Measurements from ENCODE around the gene PARD3.

Gene PARD3

DNA sequence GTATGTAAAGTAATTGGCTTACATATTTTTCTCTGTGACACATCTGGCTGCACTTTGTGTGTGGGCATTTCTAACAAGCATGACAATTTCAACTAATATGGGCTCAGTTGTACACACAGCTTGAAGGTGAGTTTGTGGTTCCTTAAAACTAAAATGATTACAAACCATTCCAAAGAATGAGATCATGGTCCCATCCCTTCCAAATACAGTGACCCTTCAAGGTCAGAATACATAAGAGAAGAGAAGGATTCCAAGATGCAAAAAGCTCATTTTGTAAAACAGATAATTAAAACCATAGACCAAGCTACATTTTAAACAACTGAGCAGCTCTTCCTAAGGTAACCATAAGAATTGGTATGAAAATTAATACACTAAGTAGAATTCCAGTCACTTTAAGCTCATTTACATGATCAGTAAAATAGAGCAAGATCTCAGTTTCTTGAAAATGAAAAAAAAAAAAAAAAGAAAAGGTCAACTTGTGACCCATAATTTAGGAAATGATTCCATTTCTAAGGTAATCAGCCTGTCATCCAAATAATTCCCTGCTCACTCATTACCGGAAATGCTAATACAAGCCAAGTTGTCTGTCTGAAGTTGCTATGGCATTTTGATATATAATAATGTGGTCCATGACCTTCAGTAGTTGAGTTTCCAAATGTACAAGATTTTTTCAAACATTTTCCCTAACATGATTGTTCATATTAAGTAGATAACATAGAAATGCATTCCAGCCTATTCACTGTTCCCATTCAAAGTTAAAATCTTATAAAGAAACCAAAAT, 688.5 kb downstream of the PARD3 start:
- POLR2A ChIA-PET: no interaction called here
- CTCF ChIA-PET: interaction anchor here (1.0 to 2.7 kb wide), 2 partner anchors 9 to 34 kb away, joined by 3 to 10 read pairs; no protein-coding TSS in a partner anchor
- no peak for DNase-seq (ENCODE audit: extremely low spot score)
- TF ChIP-seq, protein P1, sequence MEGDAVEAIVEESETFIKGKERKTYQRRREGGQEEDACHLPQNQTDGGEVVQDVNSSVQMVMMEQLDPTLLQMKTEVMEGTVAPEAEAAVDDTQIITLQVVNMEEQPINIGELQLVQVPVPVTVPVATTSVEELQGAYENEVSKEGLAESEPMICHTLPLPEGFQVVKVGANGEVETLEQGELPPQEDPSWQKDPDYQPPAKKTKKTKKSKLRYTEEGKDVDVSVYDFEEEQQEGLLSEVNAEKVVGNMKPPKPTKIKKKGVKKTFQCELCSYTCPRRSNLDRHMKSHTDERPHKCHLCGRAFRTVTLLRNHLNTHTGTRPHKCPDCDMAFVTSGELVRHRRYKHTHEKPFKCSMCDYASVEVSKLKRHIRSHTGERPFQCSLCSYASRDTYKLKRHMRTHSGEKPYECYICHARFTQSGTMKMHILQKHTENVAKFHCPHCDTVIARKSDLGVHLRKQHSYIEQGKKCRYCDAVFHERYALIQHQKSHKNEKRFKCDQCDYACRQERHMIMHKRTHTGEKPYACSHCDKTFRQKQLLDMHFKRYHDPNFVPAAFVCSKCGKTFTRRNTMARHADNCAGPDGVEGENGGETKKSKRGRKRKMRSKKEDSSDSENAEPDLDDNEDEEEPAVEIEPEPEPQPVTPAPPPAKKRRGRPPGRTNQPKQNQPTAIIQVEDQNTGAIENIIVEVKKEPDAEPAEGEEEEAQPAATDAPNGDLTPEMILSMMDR (IDR thresholded peaks at IDR 0.05; ENCODE audit: control extremely low read depth, extremely low read depth, low read depth, missing control alignments): no peak

- TF ChIP-seq, protein P1 (IDR thresholded peaks at IDR 0.05; ENCODE audit: control extremely low read depth, extremely low read depth, low read depth, missing control alignments): no peak
- POLR2A ChIA-PET: no interaction called here
- CTCF ChIA-PET: interaction anchor here (1.0 to 2.7 kb wide), 2 partner anchors 9 to 43 kb away, joined by 3 to 10 read pairs; no protein-coding TSS in a partner anchor
- DNase-seq (ENCODE audit: extremely low spot score): no peak
Measured at GRCh38 chr10:34125702-34126101, 689.4 kb downstream of the PARD3 start.

DNA sequence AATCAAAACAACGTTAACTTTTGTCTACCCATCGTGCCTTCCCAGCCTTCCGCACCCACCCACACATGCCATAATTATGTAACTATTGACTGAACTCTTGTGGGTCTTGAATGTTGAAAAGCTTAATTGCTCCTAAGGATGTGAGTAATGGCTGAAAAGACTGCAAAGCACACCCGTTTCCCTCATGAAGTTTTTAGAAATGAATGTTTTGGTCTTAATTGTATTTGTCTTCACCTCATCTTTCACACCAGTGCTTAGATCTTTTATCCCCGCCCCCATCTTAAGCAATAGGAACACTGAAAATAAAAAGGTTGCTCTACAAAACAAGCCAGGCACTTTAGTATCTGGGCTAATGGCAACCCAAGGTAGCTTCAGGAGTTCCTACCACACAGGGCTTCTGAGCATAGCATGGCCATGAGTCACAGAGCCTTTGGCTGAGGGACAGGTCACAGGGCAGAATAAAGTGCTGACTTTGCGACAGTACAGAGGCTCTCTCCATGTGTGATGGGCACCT, 690.5 kb downstream of the PARD3 start:
- TF ChIP-seq, protein P1 (IDR thresholded peaks at IDR 0.05; ENCODE audit: control extremely low read depth, extremely low read depth, low read depth, missing control alignments): no peak
- CTCF ChIA-PET: interaction anchor here (2.7 kb wide), 1 partner anchor 11 kb away, joined by 10 read pairs; no protein-coding TSS in a partner anchor
- POLR2A ChIA-PET: no interaction called here
- no peak for DNase-seq (ENCODE audit: extremely low spot score)

- ChIA-PET CTCF (no interaction called here), POLR2A (no interaction called here)
- no peak for DNase-seq (ENCODE audit: extremely low spot score)
- TF ChIP-seq, protein P1 (IDR thresholded peaks at IDR 0.05; ENCODE audit: control extremely low read depth, extremely low read depth, low read depth, missing control alignments): no peak
Measured at GRCh38 chr10:34121781-34122622, 693.1 kb downstream of the PARD3 start.

DNA sequence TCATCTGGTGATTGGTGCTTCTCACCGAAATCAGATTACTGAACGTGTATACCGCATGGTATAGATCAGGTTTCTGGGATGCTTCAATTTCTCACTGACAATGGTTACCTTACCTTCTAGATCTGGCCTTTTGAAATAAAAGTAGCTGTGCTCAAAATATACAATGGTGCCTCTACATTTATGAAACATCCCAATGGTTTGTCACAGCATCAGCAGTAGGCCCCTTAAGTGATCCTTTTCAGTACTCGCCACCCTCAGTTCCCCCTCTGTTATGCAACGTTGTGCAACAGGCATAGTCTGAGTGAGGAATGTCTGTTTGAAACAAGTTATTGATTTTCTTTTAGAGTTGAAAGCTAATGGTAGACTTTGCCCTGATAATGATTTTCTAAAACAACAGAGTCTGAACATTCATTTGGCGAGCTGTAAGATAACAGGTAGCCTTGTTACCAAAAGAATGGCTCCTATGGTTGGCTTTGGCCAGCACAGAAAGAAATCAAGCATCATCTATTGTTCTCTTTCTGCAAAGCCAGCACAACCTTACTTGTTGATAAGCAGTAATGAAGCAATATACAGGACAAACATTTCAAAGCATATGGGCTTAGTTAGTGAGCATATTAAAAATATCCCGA, 693.9 kb downstream of the PARD3 start:
- ChIA-PET POLR2A (no interaction called here), CTCF (no interaction called here)
- DNase-seq (ENCODE audit: extremely low spot score): no peak
- TF ChIP-seq, protein P1 (IDR thresholded peaks at IDR 0.05; ENCODE audit: control extremely low read depth, extremely low read depth, low read depth, missing control alignments): no peak

DNA sequence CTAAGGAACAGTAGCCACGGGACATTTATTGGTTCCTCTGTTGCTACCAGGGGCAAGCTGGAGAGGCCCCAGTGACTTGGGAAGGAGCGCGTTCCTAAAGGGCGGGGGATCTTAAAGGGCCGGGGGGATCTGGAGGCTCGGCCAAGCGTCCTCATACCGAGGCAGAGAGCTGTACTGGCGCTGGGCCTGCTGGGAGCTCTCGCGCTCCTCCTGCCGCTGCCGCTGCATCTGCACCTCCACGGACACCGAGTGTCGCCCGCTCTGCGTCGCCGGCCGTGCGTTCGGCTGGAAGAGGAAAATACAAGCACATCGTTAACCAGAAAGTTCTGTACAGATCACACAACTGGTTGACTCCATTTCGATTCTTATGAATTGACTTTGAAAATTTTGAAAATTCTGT, 695.6 kb downstream of the PARD3 start:
- no peak for DNase-seq (ENCODE audit: extremely low spot score)
- CTCF ChIA-PET: interaction anchor here (1.0 to 1.1 kb wide), 2 partner anchors 10 to 19 kb away, joined by 4 read pairs; no protein-coding TSS in a partner anchor
- POLR2A ChIA-PET: no interaction called here
- TF ChIP-seq, protein P1 (IDR thresholded peaks at IDR 0.05; ENCODE audit: control extremely low read depth, extremely low read depth, low read depth, missing control alignments): no peak

Measured in GM10248 (cell line).